Left renal pelvis (tissue), 4 donors: ENCODE results near the gene STX11. TPM values are rescaled to one million over a fixed set of nuclear protein-coding genes. Genes with fewer than 3 reads are reported as not detected.
"Not testable (repeated sequence)": the region's sequence is repeated elsewhere in the genome, so short reads cannot be mapped to it uniquely, and the experiment has no call there.

Source experiments
- DNase-seq, 4 donors: peaks; one replicate each; pipeline ENCODE4 v3.0.0-alpha.2; 2013; ENCODE audit warnings: low read depth in 4 of 4, low spot score in 3 of 4
- polyA plus RNA-seq, 4 donors: library from polyadenylated mRNA; unstranded; fragments of 120-200 nt; gene quantifications; one replicate each; pipeline ENCODE4 v1.2.1, GENCODE V29; 2013; ENCODE audit not compliant: insufficient read length in 4 of 4

Gene STX11
- polyA plus RNA-seq = 1 to 10 TPM in 3 of 4 donors, under 1 TPM in 1; 0.82 to 2.7 (median 1.0) TPM

DNA sequence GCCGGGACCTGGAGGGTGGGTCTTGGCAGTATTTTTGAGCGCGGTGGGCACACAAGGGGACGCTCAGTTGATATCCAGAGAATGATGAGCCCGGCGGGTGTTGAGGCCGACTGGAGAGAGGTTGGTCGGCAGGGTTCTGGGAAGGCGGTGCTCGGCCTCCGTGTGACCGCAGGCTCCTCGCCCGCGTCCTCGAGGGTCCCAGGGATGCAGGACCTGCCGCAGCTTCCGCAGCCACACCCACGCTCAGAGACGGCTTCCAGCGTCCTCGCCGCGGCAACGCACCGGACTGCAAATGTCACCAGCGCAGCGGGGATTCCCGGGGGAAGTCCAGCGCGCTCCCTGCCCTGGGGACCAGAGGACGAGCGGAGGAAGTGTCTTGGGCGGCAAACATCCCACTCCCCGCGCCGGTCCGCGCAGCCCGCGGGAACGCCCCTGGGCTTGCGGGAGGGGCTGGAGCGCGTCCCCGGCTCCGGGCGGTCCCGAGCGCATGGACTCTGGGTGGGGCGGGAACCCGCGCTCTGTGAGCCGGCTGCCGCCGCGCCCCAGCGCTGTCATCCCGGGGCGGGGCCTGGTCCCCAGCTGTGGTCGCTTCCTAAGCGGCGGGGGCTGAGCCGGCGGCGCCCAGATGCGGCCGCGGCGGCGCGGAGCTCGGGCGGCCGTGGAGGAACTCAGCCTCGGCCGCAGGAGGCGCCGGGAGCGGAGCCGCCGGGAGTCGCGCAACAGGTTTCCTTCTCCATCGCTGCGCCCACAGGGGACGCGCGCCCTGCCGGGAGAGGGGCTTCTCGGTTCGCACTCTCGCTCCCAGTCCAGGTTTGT is at the start of gene STX11:
STX11 (plus strand) TSS at position 624 of the 816 bp plus-strand sequence. CDS start 36,111 bp downstream, outside the sequence.
- peak in 2 of 4 donors; percentile 24 for DNase-seq

DNA sequence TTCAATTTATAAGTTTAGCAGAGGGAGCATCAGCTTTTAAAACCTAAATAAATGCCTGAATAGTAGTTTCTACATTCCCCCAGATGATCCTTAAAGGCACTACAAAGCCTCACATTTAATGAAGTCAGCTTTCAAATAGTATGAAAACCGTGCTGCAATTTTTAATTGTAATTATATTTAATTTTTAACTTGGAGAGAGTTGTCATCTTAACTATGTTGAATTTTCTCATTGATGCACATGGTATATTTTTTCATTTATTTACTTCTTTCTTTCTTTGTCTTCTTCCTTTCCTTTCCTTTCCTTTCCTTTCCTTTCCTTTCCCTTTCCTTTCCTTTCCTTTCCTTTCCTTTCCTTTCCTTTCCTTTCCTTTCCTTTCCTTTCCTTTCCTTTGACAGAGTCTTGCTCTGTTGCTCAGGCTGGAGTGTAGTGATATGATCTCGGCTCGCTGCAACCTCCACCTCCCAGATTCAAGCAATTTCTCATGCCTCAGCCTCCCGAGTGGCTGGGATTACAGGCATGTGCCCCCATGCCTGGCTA is 47.2 kb upstream of the STX11 start:
- DNase-seq = no peak

DNA sequence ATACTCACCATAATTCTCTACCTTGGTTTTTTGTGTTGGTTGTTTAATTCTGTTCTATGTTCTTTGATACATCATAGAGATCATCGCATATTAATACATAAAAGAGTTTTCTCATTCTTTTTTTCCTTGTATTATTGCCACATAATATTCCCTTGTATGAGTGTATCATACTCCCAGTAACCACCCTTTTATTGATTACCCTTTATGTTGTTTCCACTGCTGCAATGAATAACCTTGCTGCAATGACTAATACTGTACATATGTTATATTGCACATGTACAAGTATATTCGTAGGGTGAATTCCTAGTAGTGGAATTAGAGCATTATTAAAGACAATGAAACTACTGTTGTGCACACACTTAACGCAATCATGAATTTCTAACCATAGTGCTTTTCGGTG is 45.8 kb upstream of the STX11 start:
- no peak for DNase-seq

DNA sequence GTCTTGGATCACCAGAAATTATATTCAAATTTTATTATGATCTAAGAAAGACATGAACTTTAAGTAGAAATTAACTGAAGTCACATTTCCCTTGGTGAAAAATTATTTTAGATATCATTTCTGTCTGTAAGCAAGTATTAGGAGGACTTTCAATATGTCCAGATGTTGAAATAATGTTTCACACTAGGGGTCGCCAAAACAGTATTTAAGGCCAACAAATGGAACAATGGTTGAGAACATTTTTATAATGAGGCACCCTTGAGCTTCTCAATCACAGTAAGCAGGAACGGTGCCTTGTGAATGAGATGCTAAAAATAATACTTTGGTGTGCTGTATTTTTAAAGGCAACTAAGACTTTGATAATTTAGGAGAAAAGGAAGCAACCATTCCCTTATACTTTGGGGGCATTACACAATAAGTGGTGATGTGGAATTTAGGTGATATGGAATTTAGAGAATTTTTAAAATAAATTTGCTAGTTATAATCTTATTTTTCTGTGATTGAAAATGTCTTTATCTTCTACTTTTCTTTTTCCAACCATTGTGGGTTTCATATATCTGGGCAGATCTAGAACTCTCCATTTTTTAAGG is 45.3 kb upstream of the STX11 start:
- peak; percentile 42 to 71 (median 52) for DNase-seq

DNA sequence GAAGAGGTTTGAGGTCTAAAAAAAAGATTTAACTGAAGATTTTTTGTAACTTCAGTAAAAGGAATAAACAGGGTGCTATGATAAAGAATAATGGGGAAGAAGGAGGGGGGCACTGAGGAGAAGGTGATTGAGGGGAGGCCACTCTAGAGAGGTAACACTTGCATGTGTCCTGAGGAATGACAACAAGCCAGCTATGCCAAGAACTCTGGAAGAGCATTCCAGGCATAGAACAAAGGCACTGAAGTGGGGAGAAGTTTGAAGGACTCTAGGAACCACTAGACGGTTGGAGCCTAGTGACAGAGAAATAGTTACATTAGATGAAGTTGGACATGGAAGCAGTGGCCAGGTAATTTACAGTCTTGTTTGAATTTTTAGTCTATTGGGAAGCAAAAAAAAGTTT is 44.1 kb upstream of the STX11 start:
- DNase-seq = no peak

DNA sequence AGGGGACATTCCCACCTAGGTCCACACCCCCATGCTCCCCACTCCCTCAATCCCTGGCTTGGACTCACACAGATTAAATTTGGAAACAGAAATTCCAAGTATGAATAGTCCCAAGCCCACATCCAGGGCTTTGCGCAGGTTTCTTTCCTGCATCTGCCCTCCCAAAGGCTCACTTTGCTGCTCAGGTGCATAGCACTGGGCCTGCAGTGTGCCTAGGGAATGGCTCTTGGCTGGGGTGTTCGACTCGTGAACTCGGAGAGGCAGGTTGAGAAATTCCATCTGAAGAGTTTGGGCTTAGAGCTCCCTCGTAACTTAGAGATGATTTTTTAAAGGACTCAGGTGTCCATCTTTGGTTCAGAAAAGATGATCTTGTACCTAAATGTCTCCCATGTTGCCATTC is 40.1 kb upstream of the STX11 start:
- no peak for DNase-seq

DNA sequence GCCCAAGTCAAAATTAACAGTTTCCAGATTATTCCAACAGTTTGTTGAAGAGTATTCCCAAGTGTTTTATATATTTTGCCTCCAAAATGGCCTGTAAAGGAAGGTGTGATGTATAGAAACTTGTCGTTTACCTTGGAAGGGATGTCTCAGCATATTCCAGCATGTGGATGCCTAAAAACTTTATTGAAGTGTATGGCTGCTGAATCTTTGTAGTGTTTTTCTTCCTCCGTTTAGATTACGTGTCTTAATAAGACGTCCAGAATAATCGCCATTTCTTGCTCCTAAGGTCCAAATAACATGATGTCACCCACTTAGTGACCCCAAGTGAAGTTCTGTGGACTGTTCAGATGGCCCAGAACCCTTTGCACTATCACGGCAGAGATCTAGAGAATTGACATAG is 37.0 kb upstream of the STX11 start:
- DNase-seq = no peak

DNA sequence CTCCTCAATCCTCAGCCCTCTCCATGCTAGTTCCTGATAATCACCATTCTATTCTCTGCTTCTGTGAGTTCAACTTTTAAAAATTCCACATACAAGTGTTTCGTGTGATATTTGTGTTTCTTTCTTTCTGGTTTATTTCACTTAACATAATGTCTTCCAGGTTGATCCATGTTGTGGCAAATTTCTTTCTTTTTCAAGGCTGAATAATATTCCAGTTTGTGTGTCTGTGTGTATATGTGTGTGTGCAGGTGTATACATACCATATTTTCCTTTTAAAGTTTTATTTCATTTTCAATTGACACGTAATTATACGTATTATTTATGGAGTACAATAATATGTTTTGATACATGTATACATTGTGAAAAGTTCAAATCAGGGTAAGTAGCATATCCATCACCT is 35.1 kb upstream of the STX11 start:
- DNase-seq = no peak

DNA sequence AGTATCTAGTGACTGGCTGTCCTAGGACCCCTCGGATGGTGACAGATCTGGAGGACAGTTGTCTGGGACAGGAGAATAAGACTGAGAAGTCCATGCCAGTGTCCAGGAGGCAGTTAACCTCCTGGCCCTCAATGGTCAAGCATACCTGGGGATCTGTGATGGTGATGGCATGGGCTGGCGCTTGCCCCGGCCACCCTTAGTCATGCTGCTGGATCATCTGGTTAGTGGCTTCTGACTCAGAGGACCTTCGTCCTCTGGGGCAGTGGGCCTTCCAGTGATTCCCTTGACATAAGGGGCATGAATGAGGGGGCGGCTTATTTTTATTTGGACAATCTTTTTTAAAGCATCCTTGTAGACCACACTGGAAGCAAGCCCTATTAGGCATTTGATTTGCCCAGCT is 30.9 kb upstream of the STX11 start:
- no peak for DNase-seq

DNA sequence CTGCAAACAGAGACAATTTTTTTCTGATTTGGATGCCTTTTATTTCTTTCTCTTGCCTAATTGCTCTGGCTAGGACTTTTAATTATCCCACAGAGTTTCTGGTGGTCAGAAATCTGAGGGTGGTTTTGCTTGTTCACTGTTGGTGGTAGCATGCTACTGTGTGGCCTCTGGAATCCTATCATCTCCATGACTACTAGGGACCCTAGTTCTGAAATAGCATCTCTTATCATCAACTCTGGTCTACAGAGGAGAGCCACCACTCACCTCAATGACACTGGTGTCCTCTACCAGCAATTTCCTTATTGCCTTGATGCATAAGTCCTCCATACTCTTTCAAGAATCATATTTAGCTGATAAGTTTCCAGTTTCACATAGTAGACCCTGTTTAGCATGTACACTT is 27.5 kb upstream of the STX11 start:
- DNase-seq = no peak

DNA sequence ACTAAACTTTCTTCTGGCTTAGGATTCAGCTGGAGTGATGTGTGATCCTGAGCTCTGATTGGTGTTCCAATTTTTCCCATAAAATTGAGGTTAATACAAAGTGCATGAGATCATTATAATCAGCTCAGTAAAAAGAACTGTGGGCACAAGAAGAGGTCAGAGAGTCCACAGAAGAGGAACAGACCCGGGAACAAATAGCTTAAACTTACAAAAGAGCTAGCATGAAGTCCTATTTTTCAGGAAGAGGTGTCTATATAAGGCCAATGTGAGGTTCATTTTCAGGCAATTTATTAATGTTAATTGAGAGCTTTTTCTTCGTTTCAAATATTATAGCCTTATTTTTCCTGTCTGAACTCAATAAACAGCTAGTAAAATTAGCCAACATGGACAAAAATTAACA is 26.9 kb upstream of the STX11 start:
- no peak for DNase-seq

DNA sequence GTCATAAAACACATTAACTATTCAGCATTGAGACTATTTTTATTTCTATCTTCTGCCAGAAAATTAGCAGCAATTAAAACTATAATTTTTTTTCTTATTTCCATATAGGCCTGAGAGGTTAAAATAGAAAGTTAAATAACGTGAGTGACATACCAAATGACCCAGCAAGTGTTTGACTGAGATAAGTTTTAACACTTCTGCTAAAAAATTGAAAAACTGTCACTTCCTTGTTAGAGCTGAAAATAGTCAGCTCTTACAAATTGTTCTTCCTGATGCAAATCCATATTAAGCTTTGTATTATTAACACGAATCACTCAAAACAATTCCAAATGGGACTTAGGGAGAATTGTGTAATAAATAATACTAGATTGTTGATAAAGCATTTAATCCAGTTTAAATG is 26.5 kb upstream of the STX11 start:
- DNase-seq = no peak

DNA sequence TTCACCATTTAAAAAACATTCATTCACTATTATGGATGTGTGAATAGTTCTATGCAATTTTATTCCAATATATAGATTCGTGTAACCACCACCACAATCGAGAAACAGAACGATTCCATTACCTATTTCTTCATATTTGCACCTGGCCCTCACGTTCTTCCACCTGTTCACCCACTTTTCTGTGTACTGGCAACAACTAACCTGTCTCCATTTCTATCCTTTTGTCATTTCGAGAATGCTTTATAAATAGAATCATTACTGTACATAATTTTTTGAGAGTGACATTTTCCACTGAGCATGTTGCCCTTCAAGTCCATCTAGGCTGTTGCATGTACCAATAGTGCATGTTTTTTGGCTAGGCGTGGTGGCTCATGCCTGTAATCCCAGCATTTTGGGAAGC is 23.2 kb upstream of the STX11 start:
- no peak for DNase-seq

DNA sequence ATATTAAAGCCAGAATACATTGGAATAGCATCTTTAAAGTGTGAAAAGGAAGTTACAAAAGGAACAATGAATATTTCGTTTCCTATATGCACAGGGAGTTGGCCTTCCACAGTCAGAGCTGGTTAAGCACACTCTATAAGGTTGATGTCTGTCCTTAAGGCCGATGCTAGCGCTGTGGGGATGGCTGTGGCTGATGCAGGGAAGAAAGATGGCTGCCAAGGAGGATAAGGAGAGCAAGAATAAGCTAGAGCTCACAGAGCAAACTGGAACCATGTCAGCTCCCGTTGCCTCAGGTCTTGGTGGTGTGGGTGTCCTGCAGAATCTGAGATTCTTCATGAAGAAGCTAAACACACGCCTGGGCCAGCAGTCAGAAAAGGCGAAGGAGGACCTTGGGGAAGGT is 20.8 kb upstream of the STX11 start:
- no peak for DNase-seq

DNA sequence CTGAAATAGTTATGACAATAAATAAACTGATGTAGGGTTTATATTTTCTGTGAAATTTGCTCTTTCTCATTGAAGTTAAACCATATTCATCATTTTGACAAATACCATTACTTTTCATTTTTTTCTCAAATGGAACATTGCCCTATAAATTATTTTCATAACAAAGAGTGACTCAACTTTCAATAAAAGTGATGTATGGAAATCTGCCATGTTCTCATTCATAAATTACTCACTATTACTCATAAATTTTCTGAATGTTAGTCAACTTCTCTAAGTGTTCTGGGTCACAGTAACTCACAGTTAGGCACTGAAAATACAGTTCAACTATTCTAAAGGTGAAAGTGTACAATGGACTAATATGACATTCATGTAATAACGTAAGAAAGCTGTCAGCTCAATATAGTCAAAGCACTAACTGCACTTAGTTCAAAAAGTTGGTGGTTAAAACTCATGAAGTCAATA is 19.0 kb upstream of the STX11 start:
- no peak for DNase-seq

DNA sequence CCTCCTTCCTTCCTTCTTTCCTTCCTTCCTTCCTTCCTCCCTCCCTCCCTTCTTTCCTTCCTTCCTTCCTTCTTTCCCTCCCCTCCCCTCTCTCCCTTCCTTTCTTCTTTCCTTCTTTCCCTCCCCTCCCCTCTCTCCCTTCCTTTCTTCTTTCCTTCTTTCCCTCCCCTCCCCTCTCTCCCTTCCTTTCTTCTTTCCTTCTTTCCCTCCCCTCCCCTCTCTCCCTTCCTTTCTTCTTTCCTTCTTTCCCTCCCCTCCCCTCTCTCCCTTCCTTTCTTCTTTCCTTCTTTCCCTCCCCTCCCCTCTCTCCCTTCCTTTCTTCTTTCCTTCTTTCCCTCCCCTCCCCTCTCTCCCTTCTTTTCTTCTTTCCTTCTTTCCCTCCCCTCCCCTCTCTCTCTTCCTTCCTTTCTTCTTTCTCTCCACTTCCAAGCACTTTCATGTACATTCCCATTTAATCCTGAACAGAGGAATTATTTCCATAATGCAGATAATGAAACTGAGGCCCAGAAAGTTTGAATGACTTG is 18.1 kb upstream of the STX11 start:
- DNase-seq = not testable (repeated sequence)

DNA sequence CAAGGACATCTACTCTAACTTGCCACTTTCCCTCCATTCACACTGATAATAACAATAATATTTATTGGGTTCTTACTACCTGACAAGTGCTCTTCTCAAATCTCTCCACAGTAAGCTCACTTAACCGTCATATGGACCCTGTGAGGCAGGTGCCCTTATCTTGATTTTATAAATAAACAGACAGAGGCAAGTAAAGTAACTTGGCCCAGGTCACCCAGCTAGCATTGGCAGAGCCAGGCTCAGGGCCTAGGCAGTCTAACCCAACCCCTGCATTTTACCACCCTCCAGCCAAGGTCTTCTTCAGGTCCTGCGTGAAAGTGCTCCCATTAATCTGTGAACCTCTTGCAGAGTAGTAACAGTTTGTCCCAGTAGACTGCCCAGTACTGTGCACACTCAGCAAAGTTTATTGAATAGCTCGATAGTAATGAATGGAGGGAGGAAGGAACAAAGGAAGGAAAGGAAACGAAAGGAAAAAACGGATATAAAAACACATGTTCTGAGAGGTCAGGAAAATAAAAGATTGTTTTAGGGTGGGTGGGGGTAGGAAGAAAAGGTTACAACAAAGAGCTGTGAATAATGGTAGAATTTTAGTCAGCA is 17.0 kb upstream of the STX11 start:
- no peak for DNase-seq

DNA sequence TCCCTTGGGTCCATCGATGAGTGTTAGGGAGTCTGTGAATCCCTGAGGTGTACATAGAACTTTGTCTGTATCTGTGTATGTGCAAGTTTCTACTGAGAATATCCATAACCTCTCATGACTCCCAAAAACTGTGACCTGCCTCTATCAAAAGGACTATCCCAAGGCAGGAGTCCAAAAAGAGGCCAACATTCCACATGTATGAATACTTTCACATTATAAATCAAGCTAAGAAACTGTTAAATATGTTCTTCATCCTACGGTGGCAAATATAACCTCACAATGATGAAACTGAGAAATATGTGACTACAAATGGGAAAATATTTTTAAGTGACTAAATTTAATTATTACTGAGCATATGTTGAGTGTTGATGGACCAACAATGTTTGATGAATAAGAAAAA is 16.1 kb upstream of the STX11 start:
- DNase-seq = no peak

DNA sequence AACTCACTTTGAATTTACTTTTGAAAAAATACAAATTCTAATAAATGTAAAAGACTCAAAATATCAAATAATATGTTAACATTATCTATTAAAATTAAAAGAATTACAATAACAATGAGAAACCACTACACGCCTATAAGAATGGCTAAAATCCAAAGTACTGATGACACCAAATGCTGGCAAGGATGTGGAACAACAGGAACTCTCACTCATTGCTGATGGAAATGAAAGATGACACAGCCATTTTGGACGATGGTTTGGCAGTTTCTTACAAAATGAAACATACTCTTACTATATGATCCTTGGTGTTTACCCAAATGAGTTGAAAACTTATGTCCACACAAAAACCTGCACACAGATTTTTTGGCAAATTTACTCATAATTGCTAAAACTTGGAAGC is 15.6 kb upstream of the STX11 start:
- DNase-seq = no peak

DNA sequence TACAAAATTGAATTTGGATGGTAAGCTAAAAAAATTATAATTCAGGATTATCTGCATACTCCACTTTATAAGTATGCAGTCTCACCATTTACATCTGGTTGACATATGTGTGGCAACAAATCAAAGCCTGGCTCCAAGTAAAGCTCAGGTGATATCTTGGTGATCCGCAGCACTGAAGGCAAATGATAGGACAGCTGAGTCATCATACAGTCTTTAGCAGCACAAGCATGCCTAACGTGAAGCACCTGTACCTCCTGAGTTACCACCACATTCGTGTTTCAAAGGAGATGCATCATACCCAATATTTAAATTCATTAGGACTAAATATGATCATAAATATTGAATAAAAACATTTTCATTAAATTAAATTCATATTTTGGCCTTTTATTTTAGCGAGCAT is 11.8 kb upstream of the STX11 start:
- no peak for DNase-seq

DNA sequence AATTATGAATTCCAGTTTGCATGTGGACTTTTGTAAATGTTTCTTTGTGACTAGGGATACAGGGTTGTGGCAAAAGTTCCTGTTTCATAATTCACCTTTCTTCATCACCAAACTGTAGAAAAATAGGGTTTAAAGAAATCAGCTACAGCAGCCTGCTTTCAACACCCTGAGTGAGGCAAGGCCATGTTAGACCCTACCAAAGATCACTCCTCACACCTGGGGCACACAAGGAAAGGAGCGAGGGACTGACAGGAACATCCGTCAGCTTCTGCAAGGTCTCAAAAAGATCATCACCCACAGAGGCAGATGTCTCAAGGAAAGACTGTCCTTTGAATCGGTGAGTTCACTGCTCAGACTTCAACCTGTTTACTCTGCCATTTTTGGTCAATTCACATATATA is 10.5 kb upstream of the STX11 start:
- DNase-seq = no peak
